ENCODE results near the gene LRTM2.

GRCh38 chr12:1865284-1865866 lies 45.0 kb downstream of the LRTM2 start:
- TF ChIP-seq, protein P1, sequence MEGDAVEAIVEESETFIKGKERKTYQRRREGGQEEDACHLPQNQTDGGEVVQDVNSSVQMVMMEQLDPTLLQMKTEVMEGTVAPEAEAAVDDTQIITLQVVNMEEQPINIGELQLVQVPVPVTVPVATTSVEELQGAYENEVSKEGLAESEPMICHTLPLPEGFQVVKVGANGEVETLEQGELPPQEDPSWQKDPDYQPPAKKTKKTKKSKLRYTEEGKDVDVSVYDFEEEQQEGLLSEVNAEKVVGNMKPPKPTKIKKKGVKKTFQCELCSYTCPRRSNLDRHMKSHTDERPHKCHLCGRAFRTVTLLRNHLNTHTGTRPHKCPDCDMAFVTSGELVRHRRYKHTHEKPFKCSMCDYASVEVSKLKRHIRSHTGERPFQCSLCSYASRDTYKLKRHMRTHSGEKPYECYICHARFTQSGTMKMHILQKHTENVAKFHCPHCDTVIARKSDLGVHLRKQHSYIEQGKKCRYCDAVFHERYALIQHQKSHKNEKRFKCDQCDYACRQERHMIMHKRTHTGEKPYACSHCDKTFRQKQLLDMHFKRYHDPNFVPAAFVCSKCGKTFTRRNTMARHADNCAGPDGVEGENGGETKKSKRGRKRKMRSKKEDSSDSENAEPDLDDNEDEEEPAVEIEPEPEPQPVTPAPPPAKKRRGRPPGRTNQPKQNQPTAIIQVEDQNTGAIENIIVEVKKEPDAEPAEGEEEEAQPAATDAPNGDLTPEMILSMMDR (conservative IDR thresholded peaks at IDR 0.05), result no peak
- no peak for TF ChIP-seq EZH2 (IDR thresholded peaks at IDR 0.05; ENCODE audit: low read depth)

Measured in PC-9 (cell line).